Activated T-cell treated with anti-CD3 and anti-CD28 coated beads for 4 hours (primary cell): ENCODE results near the gene TIMM22.
"Not testable (repeated sequence)": the region's sequence is repeated elsewhere in the genome, so short reads cannot be mapped to it uniquely, and the experiment has no call there.

Experiments used
- DNase-seq: peaks from one replicate; pipeline ENCODE4 v3.0.0-alpha.2; 2020

The TIMM22 gene

DNA sequence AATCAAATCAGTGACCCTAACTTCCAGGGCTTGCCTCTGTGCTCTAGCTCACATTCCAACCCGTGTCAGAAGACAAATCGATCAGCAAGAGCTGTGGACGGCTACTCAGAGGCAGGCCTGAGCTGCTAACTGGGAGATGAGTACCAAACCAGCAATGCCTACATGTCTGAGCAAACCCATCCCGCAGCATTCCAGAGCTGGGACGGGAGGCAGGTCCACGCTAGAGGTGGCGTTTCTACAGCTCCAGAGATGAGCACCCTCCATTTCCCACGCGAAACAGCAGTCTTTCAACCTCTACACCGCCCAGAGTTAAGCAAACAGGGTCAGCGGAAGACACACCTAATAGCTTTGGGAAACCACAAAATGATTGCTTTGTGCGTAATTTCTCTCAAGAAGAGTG lies 23.9 kb upstream of the TIMM22 start:
- no peak for DNase-seq

DNA sequence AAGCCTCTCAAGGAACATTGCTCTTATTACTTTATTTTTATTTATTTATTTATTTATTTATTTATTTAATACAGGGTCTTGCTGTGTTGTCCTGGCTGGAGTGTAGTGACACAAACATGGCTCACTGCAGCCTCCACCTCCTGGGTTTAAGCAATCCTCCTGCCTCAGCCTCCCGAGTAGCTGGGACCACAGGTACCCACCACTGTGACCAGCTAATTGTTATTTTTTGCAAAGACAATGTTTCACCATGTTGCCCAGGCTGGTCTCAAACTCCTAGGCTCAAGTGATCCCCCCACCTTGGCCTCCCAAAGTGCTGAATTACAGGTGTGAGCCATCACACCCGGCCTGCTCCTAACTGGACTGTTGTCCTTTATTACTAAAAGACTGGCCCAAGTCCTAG lies 22.2 kb upstream of the TIMM22 start:
- not testable (repeated sequence) for DNase-seq

DNA sequence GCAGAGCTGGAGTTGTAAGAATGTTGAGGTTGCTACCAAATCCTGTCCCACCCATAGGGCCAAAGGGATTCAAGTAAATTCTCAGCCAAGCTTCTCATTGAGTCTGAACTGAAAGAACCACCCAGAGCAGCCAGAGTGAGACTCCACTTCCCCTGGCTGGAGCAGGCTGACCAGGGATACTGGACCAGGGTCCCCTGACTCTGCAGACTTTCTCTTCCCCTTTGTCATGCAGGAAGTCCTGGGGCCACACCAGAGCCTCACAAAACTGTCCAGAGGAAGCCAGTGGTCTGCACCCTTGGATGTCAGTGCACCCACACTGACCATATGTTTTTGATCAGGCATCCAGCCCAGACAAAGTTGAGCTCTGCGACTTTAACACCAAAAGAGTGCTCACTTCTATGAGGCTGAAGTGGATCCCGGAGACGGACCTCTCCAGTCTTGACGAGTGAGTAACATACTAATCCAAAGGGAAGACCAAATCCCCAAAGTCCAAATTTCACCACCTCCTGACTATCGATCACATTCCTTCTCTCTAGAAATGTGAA lies 21.5 kb upstream of the TIMM22 start:
- DNase-seq: no peak

DNA sequence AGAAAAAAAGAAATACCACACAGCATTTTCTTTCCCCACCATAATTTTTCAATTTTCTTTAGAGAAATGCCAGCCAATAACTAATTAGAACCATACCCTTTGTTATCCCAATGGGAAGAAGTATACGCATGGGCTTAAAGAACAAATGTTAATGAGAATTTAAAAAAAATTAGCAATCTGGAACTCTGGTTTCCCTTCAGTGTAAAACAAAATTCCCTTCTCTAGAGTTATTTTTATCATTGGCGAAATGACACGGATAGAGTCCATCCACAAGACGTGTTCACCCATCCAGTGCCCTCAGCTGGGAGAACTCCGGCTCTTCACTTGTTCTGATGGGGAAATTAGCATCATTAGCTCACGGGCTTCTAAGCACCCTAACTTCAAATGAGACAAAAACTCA lies 20.6 kb upstream of the TIMM22 start:
- DNase-seq: no peak

DNA sequence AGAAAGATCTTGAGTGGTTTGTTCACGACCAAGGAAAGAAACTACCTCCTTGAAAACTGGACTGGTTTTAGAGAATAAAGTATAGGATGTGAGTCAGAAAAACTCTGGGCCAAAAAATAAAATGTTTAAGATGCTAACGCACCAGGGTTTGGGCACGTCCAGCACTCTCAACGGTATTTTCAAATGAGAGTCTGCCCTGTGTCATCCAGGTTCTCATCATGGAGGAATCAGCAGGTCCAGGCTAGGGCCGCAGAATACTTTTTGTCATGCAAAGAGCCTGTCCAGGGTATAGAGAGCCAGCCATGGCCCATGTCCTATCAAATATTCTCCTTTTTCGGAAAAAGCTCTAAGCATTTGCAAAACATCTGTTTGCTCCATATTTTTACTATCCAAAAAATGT lies 19.8 kb upstream of the TIMM22 start:
- no peak for DNase-seq

DNA sequence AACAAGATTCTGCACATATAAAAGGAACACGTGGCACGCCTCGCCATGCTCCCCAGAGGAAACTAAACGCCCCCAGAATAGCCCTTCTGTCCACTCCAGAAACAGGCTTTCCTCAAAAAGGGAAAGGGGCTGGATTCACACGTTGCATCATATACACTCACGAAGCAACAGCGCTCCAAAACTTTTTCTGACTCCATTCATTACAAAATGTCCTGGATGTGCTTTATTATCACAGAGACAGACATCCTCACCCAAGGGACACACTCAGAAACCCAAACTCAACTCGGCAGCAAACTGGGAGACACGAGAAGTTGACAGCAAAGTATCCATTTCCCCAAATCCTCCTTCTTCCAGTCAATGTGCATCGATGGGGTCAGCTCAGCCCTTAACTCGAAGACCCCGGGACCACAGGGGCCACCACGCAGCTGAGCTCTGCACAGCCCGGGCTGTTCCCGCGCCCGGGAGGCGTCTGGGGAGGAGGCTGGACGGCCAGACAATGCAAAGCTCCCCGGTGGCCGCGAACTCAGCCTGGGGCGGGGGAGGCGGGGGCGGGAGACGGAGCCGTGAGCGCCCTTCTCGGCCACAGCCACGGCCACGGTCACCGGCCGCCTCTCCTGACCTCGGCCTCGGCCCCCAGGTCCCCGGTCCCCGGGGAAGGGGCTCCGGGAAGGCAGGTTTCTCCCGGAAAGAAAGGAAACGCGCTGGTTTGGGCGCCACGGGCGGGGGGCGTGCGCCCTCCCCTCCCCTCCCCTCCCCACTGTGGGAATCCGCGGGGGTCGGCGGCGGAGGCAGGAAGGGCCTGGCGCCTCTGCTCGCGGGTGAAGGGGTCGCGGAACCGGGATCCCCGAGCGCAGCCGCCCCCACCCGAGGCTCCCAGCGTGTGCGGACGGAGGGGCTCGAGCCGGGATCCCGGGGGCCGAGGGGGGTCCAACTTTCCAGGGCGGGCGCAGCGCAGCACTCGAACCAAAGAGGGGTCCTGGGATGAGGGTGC lies 18.5 kb upstream of the TIMM22 start:
- DNase-seq: no peak

DNA sequence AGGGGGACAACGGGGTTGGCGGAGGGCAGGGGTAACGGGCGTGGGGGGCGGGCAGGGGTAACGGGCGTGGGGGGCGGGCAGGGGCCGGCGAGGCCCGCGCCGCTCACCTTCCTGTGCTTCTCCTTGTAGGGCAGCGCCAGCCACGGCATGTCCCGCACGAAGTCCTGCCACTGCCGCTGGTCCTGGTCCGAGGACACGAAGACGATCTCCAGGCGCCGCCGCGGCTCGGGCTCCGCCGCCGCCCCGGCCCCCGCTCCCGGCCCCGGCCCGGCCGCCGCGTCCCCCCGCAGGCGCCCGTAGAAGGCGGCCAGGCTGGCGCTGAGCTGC lies 17.8 kb upstream of the TIMM22 start:
- DNase-seq: no peak

DNA sequence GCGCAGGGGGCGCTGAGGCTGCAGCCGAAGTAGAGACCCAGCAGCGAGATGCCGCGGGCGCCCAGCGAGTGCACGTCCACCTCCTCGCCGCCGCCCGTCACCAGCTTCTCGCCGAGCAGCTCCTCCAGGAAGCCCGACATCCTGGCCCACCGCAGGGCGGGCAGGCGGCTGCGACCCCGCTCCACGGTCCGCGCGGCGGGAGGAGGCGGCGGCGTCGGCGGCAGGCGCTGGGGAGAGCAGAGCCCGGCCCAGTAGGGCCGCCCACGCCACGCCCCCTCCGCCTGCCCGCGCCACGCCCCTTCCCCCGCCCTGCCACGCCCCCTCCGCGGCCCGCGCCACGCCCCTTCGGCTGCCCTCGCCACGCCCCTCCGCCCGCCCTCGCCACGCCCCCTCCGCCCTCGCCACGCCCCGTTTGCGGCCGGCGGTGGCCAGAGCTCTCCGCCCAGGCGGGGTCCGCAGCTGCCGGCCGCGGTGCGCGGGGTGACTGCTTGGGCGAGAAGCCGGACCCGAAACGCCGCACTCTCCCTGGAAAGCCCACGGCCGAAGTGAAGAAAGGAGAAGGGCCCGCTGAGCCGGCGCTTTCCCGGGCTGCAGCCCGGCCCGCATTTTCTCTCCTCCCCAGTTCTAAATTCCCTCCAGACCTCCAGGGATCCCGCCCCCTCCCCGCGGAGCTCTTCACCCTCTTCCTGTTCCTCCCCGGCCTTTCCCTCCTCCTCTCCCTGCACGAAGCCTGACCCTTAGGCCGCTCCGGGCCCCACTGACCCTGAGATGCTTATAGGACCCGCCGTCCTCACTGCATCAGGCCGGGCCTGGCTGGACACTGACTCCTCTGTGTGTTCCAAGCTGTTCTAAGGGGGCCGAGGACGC lies 17.2 kb upstream of the TIMM22 start, which contains the start of gene NXN:
Gene NXN (minus strand): TSS at position 238 of the 867 bp plus-strand sequence.
- peak; percentile 86 for DNase-seq

DNA sequence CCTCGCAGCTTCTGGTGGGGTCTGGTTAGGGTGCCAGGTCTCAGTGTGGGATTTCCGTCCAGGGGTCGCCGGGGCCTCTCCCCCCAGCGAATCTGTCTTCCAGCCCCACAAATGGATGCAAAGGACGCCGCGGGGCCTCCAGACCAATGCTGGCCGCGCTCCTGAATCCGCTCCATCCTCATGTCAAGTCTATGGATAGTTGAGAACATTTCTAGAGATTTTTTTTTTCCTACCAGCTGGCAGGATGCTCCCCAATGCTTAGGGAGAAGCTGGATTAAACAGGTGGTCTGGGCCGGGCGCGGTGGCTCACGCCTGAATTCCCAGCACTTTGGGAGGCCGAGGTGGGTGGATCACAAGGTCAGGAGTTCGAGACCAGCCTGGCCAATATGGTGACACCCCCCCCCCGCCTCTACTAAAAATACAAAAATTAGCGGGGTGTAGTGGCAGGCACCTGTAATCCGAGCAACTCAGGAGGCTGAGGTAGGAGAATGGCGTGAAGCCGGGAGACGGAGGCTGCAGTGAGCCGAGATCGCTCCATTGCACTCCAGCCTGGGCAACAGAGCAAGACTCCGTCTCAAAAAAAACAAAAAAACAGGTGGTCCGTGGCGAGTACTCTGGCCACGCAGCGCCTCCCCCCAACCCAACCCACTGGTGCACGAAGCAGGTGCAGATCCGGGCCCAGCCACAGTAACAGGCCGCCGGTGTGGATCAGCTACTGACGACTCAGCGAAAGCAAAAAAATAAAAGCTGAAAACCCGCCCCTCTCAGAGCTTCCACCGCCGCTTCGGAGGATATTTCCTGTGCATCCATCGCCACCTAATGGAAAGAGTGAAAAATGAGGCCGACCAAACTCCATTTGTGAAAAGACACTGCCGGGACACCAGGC lies 16.3 kb upstream of the TIMM22 start:
- DNase-seq: peak; percentile 63

DNA sequence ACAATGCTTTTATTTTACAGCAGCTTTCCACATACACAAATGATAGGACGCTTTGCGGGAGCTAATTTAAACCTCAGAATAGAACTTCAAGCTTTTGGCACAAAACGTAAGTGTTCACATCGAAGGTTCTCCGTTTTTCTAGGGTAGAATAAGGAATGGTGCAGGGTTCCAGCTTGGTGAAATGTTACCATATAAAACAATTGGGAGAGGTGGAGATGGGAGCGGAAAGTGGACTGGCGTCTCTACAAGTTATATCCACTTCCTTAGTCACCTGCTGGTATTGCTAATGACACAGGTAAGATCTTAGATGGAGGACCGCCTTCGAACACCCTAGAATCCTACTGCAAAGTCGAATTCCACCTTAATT lies 15.7 kb upstream of the TIMM22 start:
- no peak for DNase-seq

DNA sequence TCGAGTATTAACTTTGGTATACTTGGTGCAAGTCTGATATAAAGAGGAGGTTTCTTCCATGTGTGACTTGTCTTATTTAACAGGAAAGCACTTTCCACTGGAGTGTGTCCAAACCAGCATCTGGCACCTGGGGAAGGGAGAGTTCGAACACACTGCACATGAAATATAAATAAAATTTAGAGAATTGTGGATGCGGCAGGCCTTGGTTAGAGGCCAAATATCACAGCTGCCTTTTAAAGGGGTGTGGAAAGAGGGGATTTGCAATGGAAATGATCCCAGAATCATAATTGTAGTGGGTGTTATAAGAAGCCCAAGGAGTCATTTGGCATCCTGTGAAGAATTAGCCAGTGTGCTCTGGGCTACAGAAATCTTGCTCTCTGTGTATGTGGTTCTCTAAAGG lies 13.0 kb upstream of the TIMM22 start:
- no peak for DNase-seq

DNA sequence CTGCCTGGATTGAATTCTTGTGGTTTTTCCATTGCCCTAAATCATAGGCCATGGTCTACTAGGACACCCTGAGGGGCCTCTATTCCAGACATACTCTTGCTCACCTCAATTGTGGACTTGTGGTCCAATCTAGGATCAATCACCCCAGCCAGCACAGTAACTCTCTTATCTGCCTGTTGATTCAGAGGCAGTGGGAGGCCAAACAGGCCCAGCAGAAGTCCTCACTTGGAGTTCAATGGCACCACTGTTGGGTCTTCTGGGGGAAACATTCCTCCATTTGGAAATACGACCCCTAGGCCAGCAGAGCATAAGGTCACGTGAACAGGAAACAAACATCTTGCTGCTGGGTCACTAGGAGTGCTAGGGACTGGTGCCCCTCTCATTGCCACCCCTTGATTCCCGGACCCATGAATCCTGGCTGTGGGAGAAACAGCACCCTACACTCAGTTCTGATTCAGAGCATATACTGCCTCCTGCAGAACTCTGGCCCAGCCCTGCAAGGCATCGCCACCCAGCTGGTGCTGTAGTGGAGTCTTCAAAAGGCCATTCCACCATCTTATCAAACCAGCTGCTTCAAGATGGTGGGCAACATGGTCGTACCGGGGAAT lies 10.5 kb upstream of the TIMM22 start:
- DNase-seq: no peak

DNA sequence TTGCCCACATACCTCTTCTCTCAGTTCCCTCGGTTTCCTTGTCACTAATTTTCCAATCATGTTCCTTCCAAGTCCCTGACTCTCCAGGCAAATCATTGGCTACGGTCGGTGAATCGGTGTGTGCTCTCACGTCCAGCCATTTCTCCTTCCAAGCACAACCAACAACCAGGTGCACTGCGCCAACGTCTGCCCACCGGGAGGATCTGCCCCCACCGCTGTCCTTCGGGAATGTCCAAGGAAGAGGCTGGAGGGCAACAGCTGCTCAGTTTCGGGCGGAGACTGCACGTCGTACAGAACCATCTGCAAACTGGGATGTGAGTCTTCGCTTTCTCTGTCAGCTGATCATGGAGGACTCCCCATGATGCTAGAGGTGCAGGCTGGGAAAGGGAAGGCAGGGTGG lies 9.0 kb upstream of the TIMM22 start:
- DNase-seq: no peak

DNA sequence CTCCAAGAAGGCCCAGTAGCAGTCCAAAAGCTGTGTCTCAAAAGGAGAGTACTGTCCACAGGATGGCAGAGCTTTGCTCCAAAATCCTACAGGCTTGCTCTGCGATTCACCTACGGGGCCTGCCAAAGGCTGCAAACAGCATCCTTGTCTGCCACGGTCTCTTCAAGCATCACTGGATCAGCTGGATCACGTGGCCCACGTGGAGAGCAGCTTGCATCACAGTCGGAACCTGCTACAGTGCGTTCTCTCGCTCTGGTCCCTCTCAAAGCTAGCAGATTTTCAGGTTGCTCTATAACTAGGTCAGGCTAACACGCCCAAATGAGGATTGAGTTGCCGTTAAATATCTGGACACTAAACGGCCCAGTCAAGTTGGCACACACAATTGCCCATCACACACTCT lies 8.4 kb upstream of the TIMM22 start:
- DNase-seq: no peak

DNA sequence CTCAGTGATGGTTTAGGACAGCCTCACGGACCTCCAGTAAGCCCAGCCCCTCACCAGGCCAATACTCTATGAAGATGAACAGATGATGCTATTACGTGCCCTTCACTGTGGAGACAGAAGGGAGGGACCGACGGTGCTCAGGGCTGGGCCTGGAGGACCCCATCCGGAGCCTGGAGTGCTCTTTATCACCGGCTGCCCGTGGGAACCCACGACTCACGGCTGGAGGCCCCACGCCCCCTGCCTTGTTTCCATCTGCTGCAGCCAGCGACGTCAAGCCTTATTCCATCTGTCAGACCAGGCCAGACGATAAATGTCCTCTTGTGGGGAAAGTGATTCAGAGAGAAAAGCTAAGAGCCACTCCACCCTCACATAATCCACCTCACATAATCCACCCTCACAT lies 4.0 kb upstream of the TIMM22 start:
- DNase-seq: no peak

DNA sequence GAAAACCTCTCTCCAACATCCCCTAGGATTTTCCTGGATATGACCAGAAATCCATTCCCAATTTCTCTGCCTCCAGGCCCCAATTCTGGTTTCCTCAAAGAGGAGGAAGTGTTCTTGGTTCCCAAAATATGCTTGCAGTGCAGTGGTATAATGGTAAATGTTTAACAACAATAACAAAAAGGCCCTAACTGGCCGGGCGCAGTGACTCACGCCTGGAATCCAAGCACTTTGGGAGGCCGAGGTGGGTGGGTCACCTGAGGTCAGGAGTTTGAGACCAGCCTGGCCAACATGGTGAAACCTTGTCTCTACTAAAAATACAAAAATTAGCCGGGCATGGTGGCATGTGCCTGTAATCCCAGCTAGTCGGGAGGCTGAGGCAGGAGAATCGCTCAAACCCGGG lies 1.6 kb upstream of the TIMM22 start:
- not testable (repeated sequence) for DNase-seq

DNA sequence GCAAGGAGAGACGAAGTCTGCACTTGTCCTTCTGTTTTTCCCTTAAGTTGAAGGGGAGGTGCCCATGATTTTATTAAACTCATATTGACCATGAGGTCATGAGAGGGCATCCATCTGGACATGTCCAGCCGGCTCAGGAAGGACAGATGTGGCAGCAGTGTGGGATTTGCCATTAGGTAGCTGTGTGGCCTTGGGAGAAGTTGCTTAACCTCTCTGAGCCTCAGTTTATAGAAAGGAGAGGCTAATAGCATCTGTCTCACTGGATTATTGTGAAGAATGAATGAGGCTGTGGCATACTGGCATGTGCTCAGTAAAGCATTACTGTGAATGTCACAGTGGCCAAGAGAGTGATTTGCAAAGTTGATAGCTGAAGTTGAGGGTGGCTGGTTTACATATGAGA lies 1.2 kb downstream of the TIMM22 start:
- DNase-seq: no peak

DNA sequence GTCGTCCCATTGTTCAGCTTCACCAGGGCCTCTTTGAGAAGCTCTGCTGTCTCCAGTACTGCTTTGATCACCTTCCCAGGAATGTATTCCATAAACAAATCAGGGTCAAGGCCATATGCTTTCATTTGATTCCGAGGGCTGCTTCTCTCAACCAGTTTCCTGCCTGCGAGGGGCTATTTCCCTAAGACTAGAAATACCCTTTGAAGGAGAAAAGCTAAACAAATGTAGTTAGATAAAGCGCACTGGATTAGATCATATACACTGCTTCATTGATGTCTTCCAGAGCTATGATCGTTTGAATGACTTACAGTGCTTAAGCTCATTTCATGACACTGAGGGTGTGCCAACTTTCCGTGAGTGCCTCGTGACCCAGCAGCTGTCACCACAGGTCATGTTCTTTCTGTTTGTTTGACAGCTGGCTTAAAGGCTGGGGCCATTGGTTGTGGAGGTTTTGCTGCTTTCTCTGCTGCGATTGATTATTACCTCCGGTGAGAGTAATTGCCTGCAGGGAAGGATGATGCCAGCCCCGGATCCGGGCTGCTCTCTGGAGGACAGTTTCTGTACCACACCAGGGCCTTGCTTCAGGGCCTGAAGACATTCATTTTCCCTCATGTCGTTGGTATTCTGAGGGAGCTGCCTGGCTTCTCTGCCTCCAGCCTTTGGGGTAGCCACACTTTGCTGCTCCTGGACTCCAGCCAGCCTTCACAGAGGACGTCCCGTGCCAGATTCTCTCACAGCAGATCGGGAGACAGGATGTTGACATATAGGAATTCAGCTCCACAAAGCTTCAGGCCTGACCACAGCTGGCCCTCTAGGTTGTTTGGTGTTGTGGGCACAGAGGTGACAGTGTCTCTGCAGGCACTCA lies 3.9 kb downstream of the TIMM22 start:
- no peak for DNase-seq

DNA sequence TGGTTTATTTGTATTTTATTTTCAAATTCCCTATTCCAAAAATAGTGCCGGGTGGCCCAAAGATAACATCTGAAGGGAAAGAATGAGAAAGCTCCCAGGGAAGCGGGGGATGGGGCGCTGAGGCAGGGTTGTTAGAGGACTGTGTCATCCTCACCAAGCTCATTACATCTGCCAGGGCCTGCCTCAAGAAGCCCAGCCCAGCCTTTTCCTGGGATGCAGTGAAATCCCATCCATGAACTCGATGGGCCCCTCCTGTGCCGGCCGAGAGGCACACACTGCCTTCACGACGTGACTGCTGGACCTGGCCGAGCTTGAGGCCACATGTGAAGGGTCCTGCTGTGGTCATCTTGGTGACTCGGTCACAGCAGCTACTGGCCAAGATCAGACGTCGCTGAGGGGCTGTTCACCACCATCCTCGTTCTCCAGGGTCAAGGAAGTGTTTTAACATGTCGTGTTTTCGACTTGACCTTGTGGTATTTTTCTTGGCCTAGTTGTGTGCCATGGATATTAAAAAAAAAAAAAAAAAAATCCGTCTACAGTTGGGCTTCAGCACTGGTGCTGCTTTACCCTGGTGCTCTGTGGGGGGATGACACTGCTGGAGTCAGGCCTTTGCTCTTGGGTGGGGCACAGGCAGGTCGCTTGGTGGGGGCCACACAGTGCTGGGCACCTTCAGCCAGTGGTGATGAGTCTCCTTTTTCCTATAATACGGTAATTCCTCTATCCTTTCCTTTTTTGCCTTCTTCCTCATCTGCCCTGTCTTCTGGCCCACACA lies 4.9 kb downstream of the TIMM22 start:
- no peak for DNase-seq

DNA sequence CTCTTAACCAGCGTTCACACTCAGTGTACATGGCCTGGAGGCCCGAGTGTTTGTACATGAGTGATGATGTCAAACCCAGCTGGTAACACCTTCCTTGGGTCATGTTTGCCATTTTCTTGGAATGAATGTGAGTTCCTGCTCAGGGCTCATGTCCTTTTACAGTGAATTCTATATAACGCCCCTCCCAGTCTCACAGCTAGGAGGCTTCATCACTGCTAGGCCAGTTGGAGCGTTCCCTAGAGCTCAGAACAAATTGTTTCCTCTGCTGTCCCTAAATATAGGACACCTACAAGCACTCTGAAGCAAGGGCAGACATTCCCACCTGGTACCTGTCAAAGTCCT lies 5.5 kb downstream of the TIMM22 start:
- no peak for DNase-seq
